Endothelial cell of coronary artery (primary cell): ENCODE data around the gene ZNF436. TPM values are rescaled to one million over a fixed set of nuclear protein-coding genes. Genes with fewer than 3 reads are reported as not detected.

Experiments
- total RNA-seq: library from RNA; depleted of rRNA; stranded (reverse); fragments of >200 nt; gene quantifications from 2 replicates; pipeline ENCODE4 v1.2.3, GENCODE V29; 2014

Gene ZNF436
- 21.3 and 25.6 TPM in 2 replicates for total RNA-seq

GRCh38 chr1:23369335-23370013 lies at the start of gene ZNF436:
TSS of gene ZNF436 (minus strand) at chr1:23369836. CDS start at chr1:23368005, 1,831 bp downstream.

GRCh38 chr1:23344111-23344986 lies 25.3 kb downstream of the ZNF436 start, which contains the start of gene HNRNPR:
TSS of gene HNRNPR (minus strand) at chr1:23344284. CDS start at chr1:23341008, 3,276 bp downstream.

Other genes with a start within 250 kb of the ZNF436 start
- gene LUZP1, start 201.0 kb downstream of the ZNF436 start, total RNA-seq, result 53.3 and 60.6 TPM in 2 replicates
- gene HTR1D, start 152.3 kb downstream of the ZNF436 start, total RNA-seq, result 0.09 and 1.5 TPM in 2 replicates
- gene HNRNPR, start 25.6 kb downstream of the ZNF436 start, total RNA-seq, result 114 TPM in 2 replicates
- gene TCEA3, start 54.9 kb upstream of the ZNF436 start, total RNA-seq, result 0.18 and 1.0 TPM in 2 replicates
- 6.4 and 8.8 TPM in 2 replicates for gene ASAP3, start 114.3 kb upstream of the ZNF436 start, total RNA-seq
- 0.47 and 0.81 TPM in 2 replicates for gene E2F2, start 161.4 kb upstream of the ZNF436 start, total RNA-seq
- gene ID3, start 189.7 kb upstream of the ZNF436 start, total RNA-seq, result 221 and 267 TPM in 2 replicates